Neural cell (in vitro differentiated cells): ENCODE data around the gene ANKRD13A.

Experiments
- CTCF ChIP-seq: fragments of 450-650 bp; IDR thresholded peaks from 2 replicates; pipeline ENCODE4 v1.5.1; 2014; ENCODE audit warnings: antibody characterized with exemption, mild to moderate bottlenecking, moderate library complexity; ENCODE audit not compliant: poor library complexity, severe bottlenecking
- EP300 ChIP-seq: fragments of 450-650 bp; conservative IDR thresholded peaks from 2 replicates; pipeline ENCODE4 v1.6.1; 2014; ENCODE audit warnings: antibody characterized with exemption, mild to moderate bottlenecking, moderate library complexity; ENCODE audit not compliant: poor library complexity, severe bottlenecking
- MXI1 ChIP-seq: fragments of 450-650 bp; conservative IDR thresholded peaks from 2 replicates; pipeline ENCODE4 v1.6.1; 2014; ENCODE audit warnings: antibody characterized with exemption, mild to moderate bottlenecking; ENCODE audit not compliant: poor library complexity, severe bottlenecking
- POLR2AphosphoS5 ChIP-seq: IDR thresholded peaks from 2 replicates; pipeline ENCODE4 v1.6.1; 2012
- RAD21 ChIP-seq: fragments of 450-650 bp; conservative IDR thresholded peaks from 2 replicates; pipeline ENCODE4 v1.6.1; 2014; ENCODE audit warnings: antibody characterized with exemption, mild to moderate bottlenecking, moderate library complexity
- REST ChIP-seq: IDR thresholded peaks from 2 replicates; pipeline ENCODE4 v1.6.1; 2012; ENCODE audit warnings: borderline replicate concordance
- SMC3 ChIP-seq: fragments of 450-650 bp; conservative IDR thresholded peaks from 2 replicates; pipeline ENCODE4 v1.6.1; 2014; ENCODE audit warnings: antibody characterized with exemption, mild to moderate bottlenecking, moderate library complexity; ENCODE audit not compliant: poor library complexity

- TF ChIP-seq EP300 (no peak), CTCF (no peak), REST (no peak), POLR2AphosphoS5 (no peak), SMC3 (no peak), RAD21 (no peak), MXI1 (no peak)
Measured at GRCh38 chr12:110007881-110008280, 8.7 kb downstream of the ANKRD13A start.
